ENCODE data around the gene KNDC1. TPM values are rescaled to one million over a fixed set of nuclear protein-coding genes. Genes with fewer than 3 reads are reported as not detected.
A peak's percentile ranks its signal among the peaks of the same experiment; 100 is the strongest.
"Not testable (repeated sequence)": the region's sequence is repeated elsewhere in the genome, so short reads cannot be mapped to it uniquely, and the experiment has no call there.

KNDC1 gene
- total RNA-seq: 1 to 10 TPM in 1 of 2 donors, under 1 TPM in 1; 0.28 to 1.2 TPM

DNA sequence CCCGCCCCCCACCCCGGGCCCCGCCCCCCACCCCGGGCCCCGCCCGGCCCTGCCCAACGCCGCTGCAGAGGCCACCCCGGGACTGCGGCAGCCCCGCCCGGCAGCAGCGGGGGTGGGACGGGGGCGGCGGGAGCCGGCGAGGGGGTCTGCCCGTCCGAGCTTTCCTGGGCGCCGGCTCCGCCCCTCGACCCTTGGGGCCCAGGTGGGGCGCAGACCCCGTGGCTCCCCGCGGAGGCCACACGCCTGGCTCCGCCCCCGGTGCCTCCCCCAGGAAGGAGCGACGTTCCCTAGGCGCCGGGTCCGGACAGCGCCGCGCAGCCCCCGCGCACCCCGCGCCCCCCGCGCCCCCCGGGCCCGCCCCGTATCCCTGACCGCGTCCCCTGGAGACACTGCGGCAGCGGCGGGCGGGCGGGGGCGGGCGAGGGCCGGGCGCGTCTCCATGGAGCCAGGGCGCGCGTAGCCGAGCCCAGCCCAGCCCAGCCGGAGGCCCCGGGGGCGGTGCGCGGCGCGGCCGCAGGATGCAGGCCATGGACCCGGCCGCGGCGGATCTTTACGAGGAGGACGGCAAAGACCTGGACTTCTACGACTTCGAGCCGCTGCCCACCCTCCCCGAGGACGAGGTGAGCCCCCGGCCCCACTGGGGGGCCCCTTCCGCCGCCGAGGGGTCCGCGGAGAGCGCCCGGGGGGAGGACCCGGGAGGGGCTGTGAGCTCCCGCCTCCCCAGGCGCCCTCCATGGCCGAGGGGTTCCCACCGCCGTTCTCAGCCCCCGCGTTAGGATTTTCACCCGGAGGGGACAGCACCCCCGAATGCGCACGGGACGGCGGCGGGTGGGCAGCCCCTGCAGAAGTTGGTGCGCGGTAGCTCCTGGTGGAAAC is at the start of gene KNDC1:
Gene KNDC1 (plus strand): TSS at position 270 of the 876 bp plus-strand sequence. CDS start 249 bp downstream, at position 519.
- H3K9me3 Mint-ChIP-seq: peaks cover 0 to 1% of the 10 kb centered on the region in 2 donors
- no peaks in the 10 kb centered on the region for H3K36me3 Mint-ChIP-seq (ENCODE audit: insufficient read depth in 2 of 2)
- peak within 1 kb of the TSS; percentile 19 to 57 for H3K4me3 Mint-ChIP-seq
- peaks cover 10% of the 10 kb centered on the region for H3K27me3 Mint-ChIP-seq (ENCODE audit: low read depth)
- no peaks in the 10 kb centered on the region for H3K4me1 Mint-ChIP-seq (ENCODE audit: low read depth)
- no peak within 1 kb of the TSS for H3K27ac Mint-ChIP-seq
- DNase-seq (peak in 1 of 2 donors; percentile 16), ATAC-seq (replicated peaks in 1 of 2) (peak; percentile 62 to 66)

DNA sequence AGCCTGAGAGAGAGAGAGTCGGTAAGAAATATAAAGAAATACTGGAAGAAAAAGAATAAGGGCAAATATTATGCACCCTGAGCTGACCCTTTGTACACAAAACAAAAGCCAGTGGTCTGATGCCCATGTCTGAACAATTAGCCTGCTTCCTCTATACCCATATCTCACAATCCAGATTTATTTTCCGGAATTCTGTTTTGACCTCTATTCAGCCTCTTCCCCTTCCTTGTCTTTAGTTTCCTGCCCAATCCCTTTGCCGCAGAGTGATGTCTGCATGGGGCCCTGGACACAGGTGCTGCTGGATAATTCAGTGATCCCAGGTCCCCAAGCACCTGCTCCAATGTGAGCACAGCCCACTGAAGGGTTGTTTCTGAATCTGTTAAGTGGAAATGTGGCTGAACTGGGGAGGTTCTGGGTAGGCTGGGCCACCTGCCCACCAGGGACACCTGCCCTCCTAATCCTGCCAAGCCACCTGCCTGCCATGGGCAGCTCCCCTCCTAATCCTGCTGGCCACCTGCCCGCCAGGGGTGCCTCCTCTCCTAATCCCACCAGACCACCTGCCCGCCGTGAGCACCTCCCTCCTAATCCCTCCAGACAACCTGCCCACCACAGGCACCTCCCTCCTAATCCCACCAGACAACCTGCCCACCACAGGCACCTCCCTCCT is 49.3 kb upstream of the KNDC1 start:
- peaks cover 7% of the 10 kb centered on the region in 2 donors for H3K36me3 Mint-ChIP-seq (ENCODE audit: insufficient read depth in 2 of 2)
- DNase-seq (no peak), ATAC-seq (replicated peaks in 1 of 2) (no peak)
- H3K4me1 Mint-ChIP-seq (ENCODE audit: low read depth): no peaks in the 10 kb centered on the region
- no peak overlapping the region for H3K27ac Mint-ChIP-seq
- no peak overlapping the region for H3K4me3 Mint-ChIP-seq
- no peaks in the 10 kb centered on the region for H3K27me3 Mint-ChIP-seq (ENCODE audit: low read depth)
- H3K9me3 Mint-ChIP-seq: peaks cover 8 to 12% of the 10 kb centered on the region in 2 donors

DNA sequence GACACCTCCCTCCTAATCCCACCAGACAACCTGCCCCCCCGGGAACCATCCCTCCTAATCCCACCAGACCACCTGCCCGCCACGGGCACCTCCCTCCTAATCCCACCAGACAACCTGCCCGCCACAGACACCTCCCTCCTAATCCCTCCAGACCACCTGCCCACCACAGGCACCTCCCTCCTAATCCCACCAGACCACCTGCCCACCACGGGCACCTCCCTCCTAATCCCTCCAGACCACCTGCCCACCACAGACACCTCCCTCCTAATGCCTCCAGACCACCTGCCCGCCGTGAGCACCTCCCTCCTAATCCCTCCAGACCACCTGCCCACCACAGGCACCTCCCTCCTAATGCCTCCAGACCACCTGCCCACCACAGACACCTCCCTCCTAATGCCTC is 48.4 kb upstream of the KNDC1 start:
- not testable (repeated sequence) for H3K4me1 Mint-ChIP-seq (ENCODE audit: low read depth); ATAC-seq (replicated peaks in 1 of 2); H3K27me3 Mint-ChIP-seq (ENCODE audit: low read depth); H3K36me3 Mint-ChIP-seq (ENCODE audit: insufficient read depth in 2 of 2); H3K4me3 Mint-ChIP-seq; DNase-seq; H3K27ac Mint-ChIP-seq
- H3K9me3 Mint-ChIP-seq: peaks cover 8 to 12% of the 10 kb centered on the region in 2 donors

DNA sequence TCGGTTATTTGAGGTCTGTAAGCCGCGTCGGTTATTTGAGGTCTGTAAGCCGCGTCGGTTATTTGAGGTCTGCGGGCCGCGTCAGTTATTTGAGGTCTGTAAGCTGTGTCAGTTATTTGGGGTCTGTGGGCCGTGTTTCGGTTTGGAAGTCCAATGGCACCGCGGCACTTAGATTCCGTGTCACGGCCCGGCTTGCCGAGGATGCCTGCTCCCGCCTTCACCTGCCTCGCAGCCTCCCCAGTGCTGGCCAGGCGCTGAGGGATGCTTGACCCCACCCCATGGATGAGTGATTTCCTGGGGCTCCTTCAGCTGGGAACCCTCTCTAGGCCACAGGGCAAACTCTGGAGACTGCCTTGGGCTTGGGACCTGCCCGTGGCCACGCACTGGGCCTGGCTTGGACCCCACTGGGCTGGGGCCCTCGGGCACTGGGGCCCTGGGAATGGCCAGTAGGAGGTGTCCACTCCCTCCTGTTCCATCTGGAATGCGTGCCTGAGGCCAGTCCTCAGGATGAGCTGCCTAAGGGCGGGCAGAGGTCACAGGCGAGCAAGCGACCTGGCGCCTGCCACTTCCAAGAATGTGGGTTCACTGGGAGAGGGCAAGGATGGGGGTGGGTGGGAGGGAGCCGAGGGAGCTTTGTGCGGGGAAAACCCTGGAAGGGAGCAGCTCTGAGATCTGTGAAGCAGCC is 46.7 kb upstream of the KNDC1 start:
- H3K9me3 Mint-ChIP-seq: peaks cover 3 to 5% of the 10 kb centered on the region in 2 donors
- peaks cover 2 to 5% of the 10 kb centered on the region in 2 donors for H3K36me3 Mint-ChIP-seq (ENCODE audit: insufficient read depth in 2 of 2)
- H3K27me3 Mint-ChIP-seq (ENCODE audit: low read depth): no peaks in the 10 kb centered on the region
- H3K27ac Mint-ChIP-seq: no peak overlapping the region
- ATAC-seq (replicated peaks in 1 of 2) (no peak), DNase-seq (no peak)
- H3K4me3 Mint-ChIP-seq: no peak overlapping the region
- no peaks in the 10 kb centered on the region for H3K4me1 Mint-ChIP-seq (ENCODE audit: low read depth)

DNA sequence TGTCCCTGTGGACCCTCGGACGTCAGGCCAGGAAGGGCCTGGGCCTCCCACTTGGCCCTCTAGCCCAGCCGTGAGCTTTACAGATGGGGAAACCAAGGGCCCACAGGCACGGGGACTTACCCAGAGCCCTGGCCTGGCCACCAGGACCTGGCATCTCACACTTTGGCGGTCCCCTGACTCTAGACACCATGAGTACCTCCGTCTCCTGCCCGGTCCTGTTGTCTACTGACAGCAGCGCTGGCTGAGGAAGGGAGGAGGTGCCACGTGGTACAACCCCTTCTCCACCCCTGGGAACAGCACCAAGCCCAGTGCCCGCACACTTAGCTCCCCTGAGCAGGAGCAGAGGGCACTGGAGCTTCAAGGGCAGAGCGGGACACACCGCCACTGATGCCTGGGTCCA is 46.2 kb upstream of the KNDC1 start:
- no peak overlapping the region for H3K27ac Mint-ChIP-seq
- no peaks in the 10 kb centered on the region for H3K27me3 Mint-ChIP-seq (ENCODE audit: low read depth)
- DNase-seq (no peak), ATAC-seq (replicated peaks in 1 of 2) (no peak)
- H3K4me1 Mint-ChIP-seq (ENCODE audit: low read depth): no peaks in the 10 kb centered on the region
- H3K9me3 Mint-ChIP-seq: peaks cover 4 to 6% of the 10 kb centered on the region in 2 donors
- H3K36me3 Mint-ChIP-seq (ENCODE audit: insufficient read depth in 2 of 2): peaks cover 0 to 8% of the 10 kb centered on the region in 2 donors
- H3K4me3 Mint-ChIP-seq: no peak overlapping the region

- H3K36me3 Mint-ChIP-seq (ENCODE audit: insufficient read depth in 2 of 2): peaks cover 0 to 9% of the 10 kb centered on the region in 2 donors
- H3K27ac Mint-ChIP-seq: no peak overlapping the region
- no peaks in the 10 kb centered on the region for H3K27me3 Mint-ChIP-seq (ENCODE audit: low read depth)
- no peaks in the 10 kb centered on the region for H3K4me1 Mint-ChIP-seq (ENCODE audit: low read depth)
- H3K9me3 Mint-ChIP-seq: peaks cover 4 to 6% of the 10 kb centered on the region in 2 donors
- DNase-seq (no peak), ATAC-seq (replicated peaks in 1 of 2) (no peak)
- H3K4me3 Mint-ChIP-seq: no peak overlapping the region
Measured at GRCh38 chr10:133114251-133114650, 45.8 kb upstream of the KNDC1 start.

DNA sequence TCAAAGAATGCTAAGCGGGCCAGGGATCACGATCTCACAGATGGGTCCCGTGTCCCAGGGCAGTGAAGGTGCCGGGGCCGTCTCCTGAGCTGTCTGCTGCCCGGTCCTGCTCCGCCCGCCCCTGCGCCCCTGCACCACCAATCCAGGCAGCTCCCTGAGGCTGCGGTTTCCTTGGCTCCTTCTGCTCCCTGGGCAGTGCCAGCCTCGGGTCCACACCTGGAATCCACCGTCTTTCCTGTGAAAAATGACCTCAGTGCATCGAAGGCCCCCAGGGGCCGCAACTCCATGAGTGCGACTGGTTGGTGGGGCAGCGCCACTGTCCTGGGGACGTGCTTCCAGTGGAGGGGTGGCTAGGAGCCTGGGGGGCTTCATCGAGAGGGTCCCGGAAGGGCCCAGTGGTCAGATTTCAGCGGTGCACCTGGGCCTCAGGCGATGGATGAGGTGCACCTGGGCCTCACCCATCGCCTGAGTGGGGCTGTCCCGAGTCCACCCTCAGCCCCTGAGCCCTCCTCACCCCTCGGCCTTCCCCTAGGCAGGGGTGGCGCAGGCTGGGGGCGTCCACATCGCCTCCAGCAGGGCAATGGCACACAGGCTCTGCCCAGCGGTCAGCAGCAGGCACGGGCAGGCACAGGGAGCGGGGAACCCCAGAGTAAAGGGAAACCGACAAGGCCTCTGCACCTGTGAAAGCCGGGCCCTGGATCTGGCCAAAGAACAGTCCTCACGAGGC is 45.1 kb upstream of the KNDC1 start:
- Mint-ChIP-seq H3K27ac (no peak overlapping the region), H3K27me3 (ENCODE audit: low read depth) (no peaks in the 10 kb centered on the region), H3K4me3 (no peak overlapping the region), H3K9me3 (peaks cover 4% of the 10 kb centered on the region in 2 donors), H3K36me3 (ENCODE audit: insufficient read depth in 2 of 2) (peaks cover 2 to 7% of the 10 kb centered on the region in 2 donors), H3K4me1 (ENCODE audit: low read depth) (no peaks in the 10 kb centered on the region)
- no peak for DNase-seq
- no peak for ATAC-seq (replicated peaks in 1 of 2)

GRCh38 chr10:133115453-133115842 is 44.6 kb upstream of the KNDC1 start:
- no peak overlapping the region for H3K27ac Mint-ChIP-seq
- no peaks in the 10 kb centered on the region for H3K4me1 Mint-ChIP-seq (ENCODE audit: low read depth)
- peaks cover 4% of the 10 kb centered on the region in 2 donors for H3K9me3 Mint-ChIP-seq
- peaks cover 2 to 7% of the 10 kb centered on the region in 2 donors for H3K36me3 Mint-ChIP-seq (ENCODE audit: insufficient read depth in 2 of 2)
- no peaks in the 10 kb centered on the region for H3K27me3 Mint-ChIP-seq (ENCODE audit: low read depth)
- no peak overlapping the region for H3K4me3 Mint-ChIP-seq
- ATAC-seq (replicated peaks in 1 of 2) (no peak), DNase-seq (no peak)

- Mint-ChIP-seq H3K27ac (no peak overlapping the region), H3K9me3 (peaks cover 4% of the 10 kb centered on the region in 2 donors), H3K27me3 (ENCODE audit: low read depth) (no peaks in the 10 kb centered on the region), H3K4me1 (ENCODE audit: low read depth) (no peaks in the 10 kb centered on the region), H3K4me3 (no peak overlapping the region), H3K36me3 (ENCODE audit: insufficient read depth in 2 of 2) (peaks cover 2 to 7% of the 10 kb centered on the region in 2 donors)
- ATAC-seq (replicated peaks in 1 of 2) (no peak), DNase-seq (no peak)
Measured at GRCh38 chr10:133115976-133116375, 44.0 kb upstream of the KNDC1 start.

DNA sequence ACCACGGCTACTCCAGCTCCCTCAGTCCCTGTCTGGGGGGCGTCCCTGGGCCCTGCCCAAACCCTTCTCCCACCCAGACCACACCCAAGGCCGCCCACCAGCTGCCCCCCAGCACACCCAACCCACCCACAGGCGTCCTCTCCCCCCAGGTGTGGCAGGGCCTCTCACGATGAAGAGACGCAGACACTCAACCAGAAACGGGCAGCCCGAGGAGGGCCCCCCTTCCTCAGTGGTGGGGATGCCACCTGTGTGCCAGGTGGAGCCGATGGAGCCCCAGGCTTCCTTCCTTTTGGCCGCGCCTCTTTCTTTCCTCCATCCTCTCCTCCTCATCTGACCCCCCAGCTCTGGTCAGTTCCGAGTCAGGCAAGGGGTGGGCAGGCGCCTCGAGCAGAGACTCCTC is 43.6 kb upstream of the KNDC1 start:
- H3K9me3 Mint-ChIP-seq: peaks cover 4% of the 10 kb centered on the region in 2 donors
- H3K4me1 Mint-ChIP-seq (ENCODE audit: low read depth): no peaks in the 10 kb centered on the region
- H3K27me3 Mint-ChIP-seq (ENCODE audit: low read depth): no peaks in the 10 kb centered on the region
- no peak overlapping the region for H3K4me3 Mint-ChIP-seq
- ATAC-seq (replicated peaks in 1 of 2) (no peak), DNase-seq (no peak)
- peaks cover 2 to 7% of the 10 kb centered on the region in 2 donors for H3K36me3 Mint-ChIP-seq (ENCODE audit: insufficient read depth in 2 of 2)
- no peak overlapping the region for H3K27ac Mint-ChIP-seq

DNA sequence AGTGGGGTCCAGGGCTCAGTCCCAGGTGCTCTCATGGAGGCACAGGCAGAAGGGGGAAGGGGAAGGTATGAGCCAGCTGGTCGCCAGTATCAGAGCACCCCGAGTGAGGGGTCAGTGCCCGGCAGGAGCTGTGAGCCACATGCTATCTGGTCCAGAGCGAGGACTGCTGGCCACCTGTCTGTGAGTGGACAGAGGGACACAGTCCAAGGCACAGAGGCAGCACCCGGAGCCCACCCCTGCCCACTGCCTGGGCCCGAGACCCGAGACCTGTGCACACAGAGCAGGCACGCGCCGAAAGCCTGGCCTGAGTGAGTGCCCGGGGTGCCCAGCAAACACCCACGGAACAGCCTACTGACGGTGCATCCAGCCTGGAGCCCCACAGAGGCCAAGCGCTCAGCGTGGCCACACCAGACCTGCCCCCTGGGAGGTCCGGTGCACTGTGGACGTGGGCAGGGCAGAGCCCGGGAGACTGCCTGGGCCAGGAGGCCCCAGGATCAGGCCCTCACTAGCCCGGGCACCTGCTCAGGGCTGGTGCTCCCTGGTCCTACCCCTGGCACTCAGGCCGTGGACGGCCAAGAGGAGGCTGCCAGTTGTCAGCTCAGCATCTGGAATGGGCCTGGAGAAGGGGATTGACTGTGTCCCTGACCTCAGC is 42.9 kb upstream of the KNDC1 start:
- Mint-ChIP-seq H3K4me3 (no peak overlapping the region), H3K9me3 (peaks cover 4% of the 10 kb centered on the region in 2 donors), H3K27me3 (ENCODE audit: low read depth) (no peaks in the 10 kb centered on the region), H3K4me1 (ENCODE audit: low read depth) (no peaks in the 10 kb centered on the region), H3K36me3 (ENCODE audit: insufficient read depth in 2 of 2) (peaks cover 2 to 7% of the 10 kb centered on the region in 2 donors), H3K27ac (no peak overlapping the region)
- DNase-seq (no peak), ATAC-seq (replicated peaks in 1 of 2) (no peak)

DNA sequence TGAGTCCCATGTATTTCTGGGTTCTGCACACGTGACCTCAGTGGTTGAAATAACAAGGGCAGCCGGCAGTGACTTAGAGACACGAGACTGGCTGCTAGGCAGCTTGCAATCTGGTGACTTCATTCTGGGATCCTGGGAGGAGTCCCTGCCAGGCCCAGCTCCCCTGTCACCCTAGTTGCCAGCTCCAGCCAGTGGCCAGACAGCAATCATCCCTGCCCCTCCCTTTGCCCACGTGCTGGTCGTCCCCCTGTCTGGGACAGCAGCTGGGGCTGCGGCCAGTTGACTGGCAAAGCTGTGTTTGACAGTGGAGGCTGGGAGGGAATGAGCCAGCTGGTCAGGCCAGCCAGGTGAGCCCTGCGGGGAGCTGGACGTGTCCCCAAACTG is 42.3 kb upstream of the KNDC1 start:
- H3K27me3 Mint-ChIP-seq (ENCODE audit: low read depth): peaks cover under 1% of the 10 kb centered on the region
- H3K27ac Mint-ChIP-seq: no peak overlapping the region
- H3K4me1 Mint-ChIP-seq (ENCODE audit: low read depth): peaks cover under 1% of the 10 kb centered on the region
- ATAC-seq (replicated peaks in 1 of 2): no peak
- DNase-seq: no peak
- peaks cover 2 to 7% of the 10 kb centered on the region in 2 donors for H3K36me3 Mint-ChIP-seq (ENCODE audit: insufficient read depth in 2 of 2)
- peaks cover 4% of the 10 kb centered on the region in 2 donors for H3K9me3 Mint-ChIP-seq
- no peak overlapping the region for H3K4me3 Mint-ChIP-seq

All from activated T-cell treated with anti-CD3 and anti-CD28 coated beads, Interleukin-2, amount 50 U/mL, for 72 hours (primary cell).